Measurements from ENCODE around the gene CCDC27. TPM values are rescaled to one million over a fixed set of nuclear protein-coding genes. Genes with fewer than 3 reads are reported as not detected.
"Not testable (repeated sequence)": the region's sequence is repeated elsewhere in the genome, so short reads cannot be mapped to it uniquely, and the experiment has no call there.

Gene CCDC27
- total and polyA plus RNA-seq, 3 donors from 2014 or later, result 10.6 to 28.4 (median 18.3) TPM

DNA sequence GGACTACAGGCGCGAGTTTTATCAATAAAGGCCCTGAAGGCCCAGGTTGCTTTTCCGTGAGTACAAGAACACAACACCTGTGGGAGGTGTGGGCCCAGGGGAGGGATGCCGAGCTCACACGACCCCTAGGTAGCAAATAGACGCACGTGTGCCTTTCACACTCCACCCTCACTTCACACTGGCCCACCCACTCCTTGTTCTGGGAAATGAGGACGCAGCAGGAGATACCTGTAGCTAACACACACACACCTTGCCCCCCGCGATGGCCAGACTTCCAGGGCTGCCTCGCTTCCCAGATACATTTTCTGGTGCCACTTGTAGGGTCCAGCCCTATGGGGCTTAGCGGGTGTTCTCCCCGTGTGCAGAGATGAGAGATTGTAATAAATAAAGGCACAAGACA, 4.3 kb upstream of the CCDC27 start:
- Histone ChIP-seq H3K27me3 (no peaks in the 10 kb centered on the region), H3K4me3 (no peak overlapping the region), H3K4me1 (peaks cover 21% of the 10 kb centered on the region), H3K36me3 (ENCODE audit: low read depth, missing control alignments) (no peaks in the 10 kb centered on the region), H3K27ac (no peak overlapping the region), H3K9me3 (no peaks in the 10 kb centered on the region)
- WGBS, 2 donors, result 56 to 66% methylated on average over 10 to 13 of the region's 13 CpGs
- intact Hi-C loops (cut with DNase I; ENCODE audit: low total_unique reads), result no loop called here
- no peak for DNase-seq
- TF ChIP-seq, protein P1, sequence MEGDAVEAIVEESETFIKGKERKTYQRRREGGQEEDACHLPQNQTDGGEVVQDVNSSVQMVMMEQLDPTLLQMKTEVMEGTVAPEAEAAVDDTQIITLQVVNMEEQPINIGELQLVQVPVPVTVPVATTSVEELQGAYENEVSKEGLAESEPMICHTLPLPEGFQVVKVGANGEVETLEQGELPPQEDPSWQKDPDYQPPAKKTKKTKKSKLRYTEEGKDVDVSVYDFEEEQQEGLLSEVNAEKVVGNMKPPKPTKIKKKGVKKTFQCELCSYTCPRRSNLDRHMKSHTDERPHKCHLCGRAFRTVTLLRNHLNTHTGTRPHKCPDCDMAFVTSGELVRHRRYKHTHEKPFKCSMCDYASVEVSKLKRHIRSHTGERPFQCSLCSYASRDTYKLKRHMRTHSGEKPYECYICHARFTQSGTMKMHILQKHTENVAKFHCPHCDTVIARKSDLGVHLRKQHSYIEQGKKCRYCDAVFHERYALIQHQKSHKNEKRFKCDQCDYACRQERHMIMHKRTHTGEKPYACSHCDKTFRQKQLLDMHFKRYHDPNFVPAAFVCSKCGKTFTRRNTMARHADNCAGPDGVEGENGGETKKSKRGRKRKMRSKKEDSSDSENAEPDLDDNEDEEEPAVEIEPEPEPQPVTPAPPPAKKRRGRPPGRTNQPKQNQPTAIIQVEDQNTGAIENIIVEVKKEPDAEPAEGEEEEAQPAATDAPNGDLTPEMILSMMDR (IDR thresholded peaks at IDR 0.05), result no peak

DNA sequence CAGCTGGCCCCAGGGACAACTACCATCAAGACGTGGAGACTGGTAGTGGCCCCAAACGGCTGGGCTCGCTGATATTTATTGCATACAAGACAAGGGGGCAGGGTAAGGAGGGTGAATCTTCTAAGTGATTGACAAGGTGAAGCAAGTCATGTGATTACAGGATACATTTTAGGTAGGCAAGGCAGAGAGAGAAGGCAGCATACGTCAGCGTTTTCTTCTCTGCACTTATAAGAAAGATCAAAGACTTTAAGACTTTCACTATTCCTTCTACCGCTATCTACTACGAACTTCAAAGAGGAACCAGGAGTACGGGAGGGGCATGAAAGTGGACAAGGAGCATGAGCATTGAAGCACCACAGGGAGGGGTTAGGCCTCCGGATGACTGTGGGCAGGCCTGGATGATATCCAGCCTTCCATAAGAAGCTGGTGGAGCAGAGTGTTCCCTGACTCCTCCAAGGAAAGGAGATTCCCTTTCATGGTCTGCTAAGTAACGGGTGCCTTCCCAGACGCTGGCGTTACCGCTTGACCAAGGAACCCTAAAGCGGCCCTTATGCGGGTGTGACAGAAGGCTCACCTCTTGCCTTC, 3.8 kb upstream of the CCDC27 start:
- H3K4me3 ChIP-seq; H3K36me3 ChIP-seq (ENCODE audit: low read depth, missing control alignments); H3K27ac ChIP-seq; H3K27me3 ChIP-seq; intact Hi-C loops (cut with DNase I; ENCODE audit: low total_unique reads); H3K9me3 ChIP-seq: not testable (repeated sequence)
- DNase-seq, result peak; percentile 60
- H3K4me1 ChIP-seq, result peaks cover 21% of the 10 kb centered on the region
- WGBS, 2 donors, result 42 to 51% methylated on average over 15 of the region's 15 CpGs

GRCh38 chr1:3749512-3749911, 2.7 kb upstream of the CCDC27 start:
- TF ChIP-seq POLR2A (IDR thresholded peaks at IDR 0.05), result no peak
- Histone ChIP-seq H3K4me1 (peaks cover 21% of the 10 kb centered on the region), H3K27me3 (no peaks in the 10 kb centered on the region), H3K4me3 (no peak overlapping the region), H3K9me3 (no peaks in the 10 kb centered on the region), H3K27ac (no peak overlapping the region), H3K36me3 (ENCODE audit: low read depth, missing control alignments) (no peaks in the 10 kb centered on the region)
- WGBS, 2 donors, result 76 to 82% methylated on average over 5 of the region's 5 CpGs
- intact Hi-C loops (cut with DNase I; ENCODE audit: low total_unique reads), result no loop called here
- no peak for DNase-seq

GRCh38 chr1:3750741-3751140, 1.5 kb upstream of the CCDC27 start:
- peaks cover 15% of the 10 kb centered on the region for H3K4me1 ChIP-seq
- H3K9me3 ChIP-seq, result no peaks in the 10 kb centered on the region
- no peak for DNase-seq
- TF ChIP-seq POLR2A (IDR thresholded peaks at IDR 0.05), result no peak
- TF ChIP-seq, protein P1 (IDR thresholded peaks at IDR 0.05), result no peak
- H3K4me3 ChIP-seq, result no peak overlapping the region
- peak overlapping the region in 1 of 2 donors; percentile 19 for H3K27ac ChIP-seq
- WGBS, 2 donors, result 37 to 48% methylated on average over 6 of the region's 6 CpGs
- H3K36me3 ChIP-seq (ENCODE audit: low read depth, missing control alignments), result no peaks in the 10 kb centered on the region
- intact Hi-C loops (cut with DNase I; ENCODE audit: low total_unique reads), result no loop called here
- H3K27me3 ChIP-seq, result no peaks in the 10 kb centered on the region

GRCh38 chr1:3753656-3754454, 1.6 kb downstream of the CCDC27 start:
- intact Hi-C loops (cut with DNase I; ENCODE audit: low total_unique reads), result no loop called here
- no peak overlapping the region for H3K4me3 ChIP-seq
- H3K9me3 ChIP-seq, result no peaks in the 10 kb centered on the region
- WGBS, 2 donors, result 85 to 95% methylated on average over 15 to 20 of the region's 20 CpGs
- TF ChIP-seq, protein P1 (IDR thresholded peaks at IDR 0.05), result no peak
- no peak for TF ChIP-seq POLR2A (IDR thresholded peaks at IDR 0.05)
- no peaks in the 10 kb centered on the region for H3K36me3 ChIP-seq (ENCODE audit: low read depth, missing control alignments)
- H3K4me1 ChIP-seq, result no peaks in the 10 kb centered on the region
- H3K27me3 ChIP-seq, result no peaks in the 10 kb centered on the region
- no peak for DNase-seq
- H3K27ac ChIP-seq, result no peak overlapping the region
